ENCODE data around the gene COX5B.
"Not testable (repeated sequence)": the region's sequence is repeated elsewhere in the genome, so short reads cannot be mapped to it uniquely, and the experiment has no call there.

Gene COX5B

GRCh38 chr2:97673182-97673914 lies 27.5 kb downstream of the COX5B start:
- no peak for DNase-seq (ENCODE audit: low spot score)

DNA sequence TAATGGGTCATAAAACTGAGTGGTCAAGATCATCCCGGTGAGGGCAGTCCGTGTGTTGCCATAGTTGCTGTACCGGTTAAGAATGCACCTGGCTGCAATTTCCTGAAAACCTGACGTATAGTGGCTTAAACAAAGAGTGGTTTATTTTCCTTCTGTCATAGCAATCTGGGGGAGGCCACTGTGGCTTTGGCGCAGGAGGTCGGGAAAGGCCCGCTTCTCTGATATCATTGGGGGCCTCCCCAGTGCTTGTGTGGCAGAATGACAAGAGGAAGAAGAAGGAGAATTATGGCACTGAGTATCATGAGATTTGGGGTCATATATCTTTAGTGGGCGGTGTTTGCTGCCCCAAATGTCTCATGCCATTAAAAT lies 28.0 kb downstream of the COX5B start:
- DNase-seq (ENCODE audit: low spot score) = no peak

DNA sequence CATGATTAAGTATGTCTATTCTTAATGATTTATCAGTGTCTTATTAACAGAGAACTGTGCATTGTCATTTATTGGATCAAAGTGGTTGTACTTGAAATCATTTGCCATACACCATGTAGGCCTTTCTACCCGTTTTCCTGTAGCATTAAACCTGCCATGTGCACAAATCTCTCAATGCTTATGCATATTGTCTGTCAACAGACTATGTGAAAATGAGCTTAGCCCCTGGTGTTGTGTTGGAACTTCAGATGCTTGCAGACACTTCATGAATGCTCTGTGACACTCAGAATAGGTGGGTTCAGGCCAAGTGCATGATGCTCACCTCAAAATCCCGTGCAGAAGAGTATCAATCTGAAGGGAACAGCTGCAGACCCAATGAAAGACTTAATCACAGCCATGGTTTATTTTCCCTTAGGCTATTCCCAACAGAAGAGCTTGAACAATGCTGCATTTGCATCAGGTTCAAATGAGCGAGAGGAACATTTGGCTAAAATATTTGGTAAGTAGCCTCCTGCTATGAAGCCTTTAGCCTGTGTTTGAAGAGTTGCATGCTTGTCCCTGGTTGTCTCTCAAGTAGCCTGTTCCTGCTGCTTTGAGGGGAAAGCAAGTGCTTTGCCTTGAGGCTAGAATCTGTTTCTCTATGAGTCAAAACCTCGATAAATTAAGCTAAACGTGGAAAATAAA lies 29.7 kb downstream of the COX5B start:
- DNase-seq (ENCODE audit: low spot score) = no peak

DNA sequence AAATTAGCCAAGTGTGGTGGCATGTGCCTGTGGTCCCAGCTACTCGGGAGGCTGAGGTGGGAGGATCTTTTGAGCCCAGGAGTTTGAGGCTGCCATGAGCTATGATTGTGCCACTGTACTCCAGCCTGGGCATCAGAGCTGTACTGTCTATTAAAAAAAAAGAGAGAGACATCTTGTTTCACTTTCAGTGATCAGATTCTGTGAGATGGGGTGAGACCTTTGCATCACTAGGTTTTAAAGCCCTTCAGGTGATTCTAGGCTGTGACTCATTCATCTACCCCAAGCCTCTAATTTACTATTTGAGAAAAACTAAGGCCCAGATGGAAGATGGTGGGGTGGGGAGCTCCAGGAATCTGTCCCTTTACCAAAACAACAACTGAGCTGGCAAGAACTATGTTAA lies 30.8 kb downstream of the COX5B start:
- DNase-seq (ENCODE audit: low spot score) = no peak

GRCh38 chr2:97677480-97677879 lies 31.6 kb downstream of the COX5B start:
- no peak for DNase-seq (ENCODE audit: low spot score)

GRCh38 chr2:97678298-97678697 lies 32.4 kb downstream of the COX5B start:
- DNase-seq (ENCODE audit: low spot score) = no peak

- DNase-seq (ENCODE audit: low spot score) = not testable (repeated sequence)
These were observed 41.4 kb downstream of the COX5B start for GRCh38 chr2:97687235-97687634.

DNA sequence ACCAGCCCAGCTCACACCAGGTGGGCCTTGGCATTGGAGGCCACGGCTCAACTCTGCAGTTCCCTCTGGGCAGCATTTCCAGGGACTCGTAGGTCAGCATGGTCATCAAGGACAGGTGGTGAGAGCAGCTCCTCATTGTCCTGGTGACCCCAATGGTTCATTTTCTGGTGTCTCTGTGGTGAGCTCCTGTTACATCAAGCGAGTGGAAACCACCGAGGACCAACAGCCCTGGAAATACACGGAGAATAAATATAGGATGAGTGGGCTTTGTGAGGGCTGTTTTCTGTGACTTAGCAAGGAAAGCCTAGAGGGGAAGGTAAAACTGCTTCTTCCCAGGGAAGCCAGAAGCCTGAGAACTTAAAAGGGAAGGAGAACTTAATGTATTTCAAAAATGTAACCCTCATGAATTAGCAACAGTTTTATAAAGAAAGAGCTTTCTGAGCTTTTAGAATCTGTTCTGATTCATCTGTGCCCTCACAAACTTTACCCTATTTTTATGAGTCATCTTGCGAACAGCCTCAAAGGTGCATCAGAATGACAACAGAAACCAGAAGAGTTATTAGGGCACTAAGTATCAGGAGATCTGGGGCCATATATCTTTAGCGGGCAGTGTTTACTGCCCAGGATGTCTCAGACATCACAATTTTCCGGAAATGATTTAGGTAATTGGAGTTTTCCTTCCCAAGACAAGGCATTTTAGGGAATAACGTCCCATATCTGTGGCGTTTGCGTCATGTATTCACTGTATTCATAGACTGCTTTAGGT lies 42.4 kb downstream of the COX5B start:
- no peak for DNase-seq (ENCODE audit: low spot score)

DNA sequence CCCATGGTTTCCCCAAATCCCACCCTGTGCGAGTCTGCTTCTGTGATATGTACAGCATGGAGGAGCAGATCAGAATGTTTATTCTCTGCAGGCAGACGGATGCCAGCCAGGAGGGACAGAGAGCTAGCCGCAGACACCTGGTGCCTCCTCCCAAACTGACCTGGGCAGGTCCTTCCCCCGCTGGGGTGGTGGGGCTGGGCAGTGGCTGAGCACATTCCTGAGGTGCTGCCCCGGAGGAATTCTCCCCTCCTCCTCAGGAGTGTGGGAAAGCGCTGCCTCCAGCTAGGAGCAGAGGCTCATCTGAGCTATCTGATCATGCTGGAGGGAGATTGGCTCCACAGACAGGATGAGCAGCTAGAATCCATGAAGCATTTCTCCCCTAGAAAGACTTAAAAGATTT lies 45.3 kb downstream of the COX5B start:
- DNase-seq (ENCODE audit: low spot score) = no peak

GRCh38 chr2:97693476-97693875 lies 47.6 kb downstream of the COX5B start:
- no peak for DNase-seq (ENCODE audit: low spot score)

GRCh38 chr2:97695744-97696143 lies 49.9 kb downstream of the COX5B start:
- DNase-seq (ENCODE audit: low spot score) = no peak

DNA sequence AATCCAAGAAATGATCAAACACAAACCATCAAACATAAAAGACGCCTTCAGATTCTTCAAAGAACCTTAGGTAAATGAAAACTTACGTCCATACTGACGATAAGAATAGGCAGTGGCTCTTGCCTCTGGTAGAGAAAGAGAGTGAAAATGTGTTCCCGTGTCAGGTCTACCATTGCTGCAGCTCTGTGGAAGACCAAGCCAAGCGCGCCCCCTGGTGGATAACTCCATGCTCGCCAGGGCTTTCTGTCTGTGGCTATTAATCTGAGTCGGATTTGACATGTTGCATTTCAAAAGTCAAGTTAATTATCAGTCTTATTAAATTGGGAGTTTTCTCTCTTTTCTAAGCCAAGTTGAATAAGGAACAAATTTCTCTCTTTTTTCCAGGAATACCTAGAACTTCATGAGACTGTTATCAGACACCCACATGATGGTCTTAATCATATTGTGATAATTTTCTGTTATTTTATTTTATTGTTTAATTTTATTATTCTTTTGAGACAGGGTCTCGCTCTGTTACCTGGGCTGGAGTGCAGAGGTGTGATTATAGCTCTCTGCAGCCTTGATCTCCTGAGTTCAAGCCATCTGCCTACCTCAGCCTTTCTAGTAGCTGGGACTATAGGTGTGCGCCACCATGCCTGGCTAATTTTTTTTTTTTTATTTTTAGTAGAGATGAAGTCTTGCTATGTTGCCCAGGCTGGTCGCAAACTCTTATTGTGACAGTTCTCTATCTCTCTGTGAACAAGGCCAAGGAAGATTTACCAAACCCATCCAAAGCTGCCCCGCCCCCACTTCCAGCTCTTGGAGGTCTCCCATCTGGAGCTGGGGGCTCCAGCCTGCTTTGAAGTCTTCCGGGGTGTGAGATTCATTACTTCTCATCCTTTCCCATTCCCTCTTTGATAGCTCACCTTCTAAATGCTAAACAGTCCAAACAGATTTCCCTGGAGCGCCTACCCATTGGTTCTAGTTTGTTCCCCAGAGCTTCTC lies 51.7 kb downstream of the COX5B start:
- peak; percentile 93 for DNase-seq (ENCODE audit: low spot score)
